ENCODE data around the gene CDH23.

Gene CDH23

DNA sequence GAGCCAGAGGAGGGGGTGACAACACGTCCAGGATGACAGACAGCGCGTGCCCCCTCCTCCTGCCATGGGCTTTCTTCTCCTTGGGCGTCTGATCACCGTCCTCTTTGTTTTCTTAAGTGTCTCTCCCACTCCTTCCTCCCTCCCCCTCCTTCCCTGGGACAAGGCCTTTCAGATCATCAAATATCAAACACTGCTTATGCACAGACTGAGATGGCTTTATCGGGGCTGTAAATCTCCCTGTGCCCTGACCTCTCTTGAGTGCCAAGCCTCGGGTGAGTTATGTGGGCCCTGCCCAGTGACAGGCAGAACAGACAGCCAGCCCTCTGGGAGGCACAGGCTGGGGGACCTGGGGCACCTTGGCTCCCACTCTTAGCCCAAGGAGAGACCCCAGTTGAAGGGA lies 206.4 kb downstream of the CDH23 start:
- Histone ChIP-seq H3K36me3 (ENCODE audit: control insufficient read depth in 1 of 2, insufficient read depth in 2 of 2, low read length in 2 of 2) (no peaks in the 10 kb centered on the region), H3K27me3 (ENCODE audit: control insufficient read depth in 1 of 2, insufficient read depth in 2 of 2, low read length in 2 of 2) (no peaks in the 10 kb centered on the region), H3K27ac (ENCODE audit: low read depth, low read length) (no peak overlapping the region), H3K4me3 (ENCODE audit: low read depth in 1 of 2, low read length in 2 of 2) (no peak overlapping the region), H3K4me1 (ENCODE audit: control insufficient read depth in 1 of 2, insufficient read depth in 2 of 2, low read length in 2 of 2) (peaks cover 24 to 26% of the 10 kb centered on the region in 2 donors), H3K9me3 (ENCODE audit: control insufficient read depth in 1 of 2, low read length in 2 of 2) (no peaks in the 10 kb centered on the region), H3K9ac (ENCODE audit: low read depth in 1 of 2, low read length in 2 of 2) (no peak overlapping the region)

DNA sequence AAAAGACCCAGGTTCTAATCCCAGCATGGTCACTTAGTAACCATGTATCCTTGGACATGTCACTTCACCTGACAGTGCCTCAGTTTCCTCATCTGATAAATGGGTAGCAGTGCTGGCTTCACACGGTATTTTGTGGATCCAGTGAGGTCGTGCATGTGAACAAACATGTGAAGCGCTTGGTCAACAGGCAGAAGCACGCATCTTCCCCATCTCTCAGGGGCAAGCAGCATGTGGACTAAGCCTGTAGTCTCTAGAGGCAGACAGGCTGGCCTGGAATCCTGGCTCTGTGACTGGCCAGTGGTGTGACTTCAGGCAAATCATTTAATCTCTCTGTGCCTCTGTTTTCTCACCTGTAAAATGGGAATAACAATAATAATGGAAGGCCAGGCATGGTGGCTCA lies 207.0 kb downstream of the CDH23 start:
- peaks cover 18 to 22% of the 10 kb centered on the region in 2 donors for H3K4me1 ChIP-seq (ENCODE audit: control insufficient read depth in 1 of 2, insufficient read depth in 2 of 2, low read length in 2 of 2)
- no peaks in the 10 kb centered on the region for H3K9me3 ChIP-seq (ENCODE audit: control insufficient read depth in 1 of 2, low read length in 2 of 2)
- H3K4me3 ChIP-seq (ENCODE audit: low read depth in 1 of 2, low read length in 2 of 2), result no peak overlapping the region
- no peaks in the 10 kb centered on the region for H3K27me3 ChIP-seq (ENCODE audit: control insufficient read depth in 1 of 2, insufficient read depth in 2 of 2, low read length in 2 of 2)
- H3K27ac ChIP-seq (ENCODE audit: low read depth, low read length), result no peak overlapping the region
- H3K36me3 ChIP-seq (ENCODE audit: control insufficient read depth in 1 of 2, insufficient read depth in 2 of 2, low read length in 2 of 2), result no peaks in the 10 kb centered on the region
- H3K9ac ChIP-seq (ENCODE audit: low read depth in 1 of 2, low read length in 2 of 2), result no peak overlapping the region

DNA sequence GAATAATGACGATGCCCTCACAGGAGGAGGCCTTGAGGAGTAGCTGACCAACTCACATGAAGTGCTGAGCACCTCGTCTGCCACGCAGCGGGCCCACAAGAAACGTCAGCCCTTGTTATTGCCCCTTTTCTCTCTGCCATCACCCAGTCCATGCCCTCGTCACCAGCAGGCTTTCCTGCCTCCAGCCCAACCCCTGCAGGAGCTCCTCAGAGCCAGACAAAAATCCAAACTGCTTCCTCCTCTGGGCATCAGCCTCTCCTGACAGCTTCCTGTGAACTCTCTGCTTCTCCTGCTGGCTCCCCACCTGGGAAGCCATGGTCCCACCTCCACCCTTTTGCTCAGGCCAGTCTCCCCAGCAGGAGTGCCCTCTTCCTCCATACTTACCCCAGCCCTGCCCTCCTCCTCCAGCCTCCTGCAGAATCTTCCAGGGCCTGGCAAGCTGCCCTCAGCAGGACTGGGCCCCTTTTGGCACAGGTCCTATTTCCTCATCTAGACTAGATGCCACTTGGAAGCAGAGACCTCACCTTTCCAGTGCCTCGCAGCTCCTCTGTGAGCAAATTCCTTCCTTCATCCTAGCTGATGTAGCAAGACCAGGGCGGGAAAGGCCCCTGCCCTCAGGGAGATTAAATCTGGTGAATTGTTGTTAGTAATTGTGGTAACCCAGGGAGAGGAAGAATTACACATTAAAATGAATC lies 207.8 kb downstream of the CDH23 start:
- H3K9ac ChIP-seq (ENCODE audit: low read depth in 1 of 2, low read length in 2 of 2), result no peak overlapping the region

DNA sequence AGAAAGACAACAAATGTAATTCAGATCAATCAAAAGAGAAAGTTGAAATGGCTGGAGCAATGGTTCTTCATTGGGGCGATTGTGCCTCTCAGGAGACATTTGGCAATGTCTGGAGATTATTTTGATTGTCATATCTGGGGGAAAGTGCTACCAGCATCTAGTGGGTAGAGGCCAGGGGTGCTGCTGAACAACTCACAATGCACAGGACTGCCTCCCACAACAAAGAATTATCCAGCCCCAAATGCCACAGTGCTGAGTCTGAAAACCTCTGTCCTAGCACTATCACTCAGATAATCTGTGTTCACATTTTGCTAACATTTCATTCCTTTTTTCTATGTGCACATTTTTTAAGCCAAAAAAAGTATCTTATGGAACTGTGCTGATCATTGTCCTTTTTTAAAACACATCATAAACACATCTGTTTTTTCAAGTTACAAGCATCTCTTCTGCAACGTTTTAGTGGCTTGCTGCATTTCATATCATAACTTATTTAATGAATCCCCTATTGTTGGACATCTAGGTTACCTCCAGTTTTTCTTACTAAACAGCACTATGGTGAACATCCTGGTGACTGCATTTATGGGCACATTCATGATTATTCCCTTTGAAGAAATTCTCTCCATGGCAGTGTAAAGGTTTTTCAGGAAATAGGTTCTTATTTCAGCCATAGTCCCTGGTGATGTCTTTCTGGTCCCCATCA lies 208.7 kb downstream of the CDH23 start:
- H3K4me1 ChIP-seq (ENCODE audit: control insufficient read depth in 1 of 2, insufficient read depth in 2 of 2, low read length in 2 of 2), result peaks cover 18 to 22% of the 10 kb centered on the region in 2 donors
- H3K9me3 ChIP-seq (ENCODE audit: control insufficient read depth in 1 of 2, low read length in 2 of 2), result no peaks in the 10 kb centered on the region
- H3K9ac ChIP-seq (ENCODE audit: low read depth in 1 of 2, low read length in 2 of 2), result no peak overlapping the region
- H3K27ac ChIP-seq (ENCODE audit: low read depth, low read length), result no peak overlapping the region
- no peak overlapping the region for H3K4me3 ChIP-seq (ENCODE audit: low read depth in 1 of 2, low read length in 2 of 2)
- no peaks in the 10 kb centered on the region for H3K36me3 ChIP-seq (ENCODE audit: control insufficient read depth in 1 of 2, insufficient read depth in 2 of 2, low read length in 2 of 2)
- no peaks in the 10 kb centered on the region for H3K27me3 ChIP-seq (ENCODE audit: control insufficient read depth in 1 of 2, insufficient read depth in 2 of 2, low read length in 2 of 2)

More for the DNA sequence above, 207.8 kb downstream of the CDH23 start:
- Histone ChIP-seq H3K9me3 (ENCODE audit: control insufficient read depth in 1 of 2, low read length in 2 of 2) (no peaks in the 10 kb centered on the region), H3K4me1 (ENCODE audit: control insufficient read depth in 1 of 2, insufficient read depth in 2 of 2, low read length in 2 of 2) (peaks cover 18 to 22% of the 10 kb centered on the region in 2 donors), H3K36me3 (ENCODE audit: control insufficient read depth in 1 of 2, insufficient read depth in 2 of 2, low read length in 2 of 2) (no peaks in the 10 kb centered on the region), H3K27me3 (ENCODE audit: control insufficient read depth in 1 of 2, insufficient read depth in 2 of 2, low read length in 2 of 2) (no peaks in the 10 kb centered on the region), H3K27ac (ENCODE audit: low read depth, low read length) (no peak overlapping the region), H3K4me3 (ENCODE audit: low read depth in 1 of 2, low read length in 2 of 2) (no peak overlapping the region)

DNA sequence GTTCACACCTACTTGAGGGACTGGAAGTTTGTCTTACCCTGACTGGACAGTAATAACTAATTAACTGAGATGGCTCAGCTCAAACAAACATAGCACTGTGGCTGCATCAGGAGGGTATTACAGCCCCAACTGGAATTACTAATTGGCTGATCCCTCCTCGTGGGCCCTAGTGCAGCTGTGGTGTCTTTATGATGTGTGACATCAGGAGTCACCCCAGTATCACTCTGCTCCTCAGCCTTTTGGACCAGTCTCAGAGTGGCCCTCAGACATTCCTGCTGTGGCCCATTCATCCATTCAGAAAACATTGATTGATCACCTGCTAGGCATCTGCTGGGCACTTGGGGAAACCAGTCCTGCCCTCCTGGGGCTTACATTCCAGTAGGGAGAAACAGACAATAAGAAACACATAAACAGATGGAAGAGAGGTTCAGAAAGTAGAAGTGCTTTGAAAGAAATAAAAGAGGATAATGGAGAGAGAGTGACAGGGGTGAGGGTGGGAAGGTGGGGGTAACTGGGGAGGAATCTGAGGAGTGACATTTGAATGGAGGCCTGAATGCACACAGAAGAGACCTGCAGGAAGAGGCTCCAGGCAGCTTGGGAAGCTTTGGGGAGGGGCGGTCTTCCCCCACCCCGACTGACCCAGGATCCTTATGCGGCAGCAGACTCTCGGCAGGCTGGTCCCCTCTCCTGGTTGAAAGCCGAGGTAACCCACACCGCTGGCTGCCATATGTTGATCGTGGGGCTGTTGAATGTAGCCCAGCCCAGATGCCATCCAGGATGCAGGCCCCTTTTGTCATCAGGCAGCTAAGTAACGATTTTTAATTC lies 209.7 kb downstream of the CDH23 start:
- Histone ChIP-seq H3K9me3 (ENCODE audit: control insufficient read depth in 1 of 2, low read length in 2 of 2) (no peaks in the 10 kb centered on the region), H3K9ac (ENCODE audit: low read depth in 1 of 2, low read length in 2 of 2) (no peak overlapping the region), H3K4me1 (ENCODE audit: control insufficient read depth in 1 of 2, insufficient read depth in 2 of 2, low read length in 2 of 2) (peaks cover 18 to 22% of the 10 kb centered on the region in 2 donors), H3K4me3 (ENCODE audit: low read depth in 1 of 2, low read length in 2 of 2) (no peak overlapping the region), H3K36me3 (ENCODE audit: control insufficient read depth in 1 of 2, insufficient read depth in 2 of 2, low read length in 2 of 2) (no peaks in the 10 kb centered on the region), H3K27me3 (ENCODE audit: control insufficient read depth in 1 of 2, insufficient read depth in 2 of 2, low read length in 2 of 2) (no peaks in the 10 kb centered on the region), H3K27ac (ENCODE audit: low read depth, low read length) (no peak overlapping the region)

DNA sequence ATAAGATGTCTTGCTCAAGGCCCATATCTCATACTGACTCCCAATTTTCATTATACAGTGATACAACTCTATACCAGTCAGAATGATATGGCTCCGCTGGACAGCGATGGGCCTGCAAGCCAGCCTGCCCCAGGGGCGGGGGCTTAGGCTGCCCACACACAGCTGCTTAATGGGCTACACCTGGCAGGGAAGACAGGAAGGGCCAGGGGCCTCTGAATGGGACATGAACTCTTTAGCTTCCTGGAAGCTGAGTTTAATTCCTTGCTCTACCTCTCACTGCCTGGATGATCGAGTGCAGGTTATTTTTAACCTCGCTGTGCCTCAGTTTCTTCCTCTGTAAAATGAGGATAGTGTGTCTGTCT lies 210.3 kb downstream of the CDH23 start:
- Histone ChIP-seq H3K4me3 (ENCODE audit: low read depth in 1 of 2, low read length in 2 of 2) (no peak overlapping the region), H3K36me3 (ENCODE audit: control insufficient read depth in 1 of 2, insufficient read depth in 2 of 2, low read length in 2 of 2) (no peaks in the 10 kb centered on the region), H3K9ac (ENCODE audit: low read depth in 1 of 2, low read length in 2 of 2) (no peak overlapping the region), H3K27me3 (ENCODE audit: control insufficient read depth in 1 of 2, insufficient read depth in 2 of 2, low read length in 2 of 2) (no peaks in the 10 kb centered on the region), H3K4me1 (ENCODE audit: control insufficient read depth in 1 of 2, insufficient read depth in 2 of 2, low read length in 2 of 2) (peaks cover 18 to 22% of the 10 kb centered on the region in 2 donors), H3K9me3 (ENCODE audit: control insufficient read depth in 1 of 2, low read length in 2 of 2) (no peaks in the 10 kb centered on the region), H3K27ac (ENCODE audit: low read depth, low read length) (no peak overlapping the region)

DNA sequence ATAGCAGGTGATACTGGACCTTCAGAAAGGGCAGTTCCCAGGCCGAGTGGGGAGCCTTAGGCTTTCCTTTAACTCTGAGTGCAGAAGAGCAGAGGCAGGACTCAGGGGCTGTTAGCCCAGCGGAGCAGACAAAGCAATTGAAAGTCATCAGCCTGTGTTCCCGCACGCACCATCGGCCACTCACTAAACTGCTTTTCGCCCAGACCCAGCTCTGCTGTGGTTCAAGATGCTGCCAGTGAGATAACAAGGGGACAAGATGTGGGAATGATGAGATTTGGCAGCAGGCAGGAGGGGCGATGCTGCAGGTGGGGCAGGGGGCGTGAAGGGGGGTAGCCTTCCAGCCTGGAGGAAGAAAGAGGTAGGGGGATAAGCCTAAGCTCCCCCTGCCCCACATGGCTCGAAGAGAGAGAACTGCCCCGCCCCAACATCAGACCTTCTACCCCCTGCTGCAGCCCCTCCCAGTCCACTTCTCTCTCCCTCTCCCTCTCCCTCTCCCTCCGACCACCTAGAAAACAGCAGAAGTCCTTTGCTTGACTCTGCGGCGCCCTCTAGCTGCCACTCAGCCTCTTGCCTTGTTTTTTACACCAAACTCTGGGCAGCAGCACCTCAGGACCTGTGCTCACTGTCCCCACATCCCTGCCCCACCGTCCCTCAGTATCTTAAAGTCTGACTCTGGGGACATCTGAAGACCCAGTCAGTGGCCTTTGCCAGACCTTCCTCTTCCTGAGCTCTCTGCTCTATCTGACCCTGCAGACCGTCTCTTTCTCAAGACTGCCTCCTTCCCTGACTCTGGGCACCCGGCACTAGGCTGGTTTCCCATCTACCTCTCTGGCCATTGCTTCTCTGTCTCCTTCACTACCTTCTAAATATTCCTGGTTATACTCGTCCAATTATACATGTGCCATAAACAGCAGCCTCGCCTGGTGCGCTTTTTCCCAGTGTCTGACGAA lies 212.4 kb downstream of the CDH23 start:
- Histone ChIP-seq H3K36me3 (ENCODE audit: control insufficient read depth in 1 of 2, insufficient read depth in 2 of 2, low read length in 2 of 2) (no peaks in the 10 kb centered on the region), H3K9ac (ENCODE audit: low read depth in 1 of 2, low read length in 2 of 2) (no peak overlapping the region), H3K9me3 (ENCODE audit: control insufficient read depth in 1 of 2, low read length in 2 of 2) (no peaks in the 10 kb centered on the region), H3K27ac (ENCODE audit: low read depth, low read length) (no peak overlapping the region), H3K4me3 (ENCODE audit: low read depth in 1 of 2, low read length in 2 of 2) (no peak overlapping the region), H3K27me3 (ENCODE audit: control insufficient read depth in 1 of 2, insufficient read depth in 2 of 2, low read length in 2 of 2) (no peaks in the 10 kb centered on the region), H3K4me1 (ENCODE audit: control insufficient read depth in 1 of 2, insufficient read depth in 2 of 2, low read length in 2 of 2) (peaks cover 19 to 27% of the 10 kb centered on the region in 2 donors)

DNA sequence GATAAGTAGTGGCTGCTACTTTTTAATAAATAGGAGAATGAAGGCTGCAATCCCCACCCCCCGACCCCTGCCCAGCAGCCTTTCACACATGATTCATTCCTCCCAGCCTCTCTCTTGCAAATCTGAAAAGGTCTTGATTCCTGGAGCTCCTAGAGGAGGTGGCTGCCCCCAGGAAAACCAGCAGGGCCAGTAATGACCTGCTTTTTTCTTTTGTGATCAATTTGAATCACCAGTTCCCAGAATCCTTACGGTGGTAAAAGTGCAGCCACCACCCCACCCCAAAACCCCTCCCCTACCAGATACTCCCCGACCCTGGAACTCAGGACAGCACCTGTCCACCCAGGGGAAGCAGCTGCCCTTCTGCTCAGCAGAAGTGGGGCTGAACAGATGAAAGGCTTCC lies 213.9 kb downstream of the CDH23 start:
- H3K27ac ChIP-seq (ENCODE audit: low read depth, low read length), result no peak overlapping the region
- H3K4me1 ChIP-seq (ENCODE audit: control insufficient read depth in 1 of 2, insufficient read depth in 2 of 2, low read length in 2 of 2), result peaks cover 16 to 20% of the 10 kb centered on the region in 2 donors
- H3K36me3 ChIP-seq (ENCODE audit: control insufficient read depth in 1 of 2, insufficient read depth in 2 of 2, low read length in 2 of 2), result no peaks in the 10 kb centered on the region
- no peaks in the 10 kb centered on the region for H3K27me3 ChIP-seq (ENCODE audit: control insufficient read depth in 1 of 2, insufficient read depth in 2 of 2, low read length in 2 of 2)
- no peaks in the 10 kb centered on the region for H3K9me3 ChIP-seq (ENCODE audit: control insufficient read depth in 1 of 2, low read length in 2 of 2)
- H3K9ac ChIP-seq (ENCODE audit: low read depth in 1 of 2, low read length in 2 of 2), result no peak overlapping the region
- H3K4me3 ChIP-seq (ENCODE audit: low read depth in 1 of 2, low read length in 2 of 2), result no peak overlapping the region

DNA sequence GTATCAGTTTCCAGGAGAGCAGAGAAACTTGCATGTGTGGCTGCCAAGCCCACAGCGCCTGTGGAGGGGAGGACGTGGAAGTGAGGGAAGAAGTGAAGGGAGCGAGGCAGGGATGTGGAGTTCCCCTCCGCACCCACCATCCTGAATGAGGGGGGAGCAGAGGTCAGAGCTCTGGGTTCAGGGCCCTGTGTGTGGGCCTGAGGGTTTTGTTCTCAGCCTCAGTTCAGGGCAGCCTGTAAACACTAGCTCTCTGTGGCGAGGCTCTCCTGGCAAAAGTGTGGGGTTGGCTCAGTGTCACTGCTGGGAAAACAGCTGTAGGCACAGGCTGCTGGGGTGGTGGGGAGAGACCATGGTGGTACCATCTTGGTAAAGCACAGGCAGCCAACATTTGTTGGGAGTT lies 214.4 kb downstream of the CDH23 start:
- peaks cover 16 to 20% of the 10 kb centered on the region in 2 donors for H3K4me1 ChIP-seq (ENCODE audit: control insufficient read depth in 1 of 2, insufficient read depth in 2 of 2, low read length in 2 of 2)
- no peaks in the 10 kb centered on the region for H3K27me3 ChIP-seq (ENCODE audit: control insufficient read depth in 1 of 2, insufficient read depth in 2 of 2, low read length in 2 of 2)
- no peaks in the 10 kb centered on the region for H3K36me3 ChIP-seq (ENCODE audit: control insufficient read depth in 1 of 2, insufficient read depth in 2 of 2, low read length in 2 of 2)
- H3K4me3 ChIP-seq (ENCODE audit: low read depth in 1 of 2, low read length in 2 of 2), result no peak overlapping the region
- H3K9ac ChIP-seq (ENCODE audit: low read depth in 1 of 2, low read length in 2 of 2), result no peak overlapping the region
- H3K27ac ChIP-seq (ENCODE audit: low read depth, low read length), result no peak overlapping the region
- no peaks in the 10 kb centered on the region for H3K9me3 ChIP-seq (ENCODE audit: control insufficient read depth in 1 of 2, low read length in 2 of 2)
